HepG2 (cell line): ENCODE results near the gene ARHGEF39. TPM values are rescaled to one million over a fixed set of nuclear protein-coding genes. Genes with fewer than 3 reads are reported as not detected.
A peak's percentile ranks its signal among the peaks of the same experiment; 100 is the strongest.

ENCODE experiments used
- ATAC-seq: fragments of 200-7000 bp; cut with Tn5 transposase; 3 replicates; pipeline ENCODE4 v1.9.1; 2020; ENCODE audit warnings: mild to moderate bottlenecking, moderate library complexity
- BruUV-seq: library from RNA; stranded (reverse); fragments of 400-500 nt; replicated peaks from 2 replicates; lab custom pipeline; 2021; lab: Mats Ljungman, UMichigan
- CTCF ChIA-PET: fragments of 300-600 bp; formaldehyde crosslinking; extraction: SDS; loops from one replicate; lab custom pipeline; 2021; ENCODE audit warnings: low total read pairs, inconsistent platforms, low intra/inter-chr PET ratio; lab: Yijun Ruan, JAX
- POLR2A ChIA-PET: fragments of 350-600 bp; sonication (Branson Sonifier 250); formaldehyde crosslinking; loops from one replicate; lab custom pipeline; 2020; ENCODE audit warnings: antibody characterized with exemption, inconsistent platforms; lab: Yijun Ruan, JAX
- DNase-seq: peaks from one replicate; pipeline ENCODE4 v3.0.0-alpha.2; 2015; ENCODE audit warnings: low spot score
- FAIRE-seq: peaks from 3 replicates; lab custom pipeline; 2011; peaks lifted over from hg19 to GRCh38; lab: Jason Lieb, UNC
- H2AFZ ChIP-seq: one replicate; pipeline ENCODE4 v1.6.1; 2011; ENCODE audit warnings: low read length, inconsistent platforms
- H3K27ac ChIP-seq: fragments of 300-600 bp; 3 replicates; pipeline ENCODE4 v1.8.0; 2011; ENCODE audit warnings: mixed run types, mild to moderate bottlenecking, mixed read lengths, low read length, inconsistent platforms; ENCODE audit not compliant: insufficient read depth; ENCODE audit errors: extremely low read length
- H3K27me3 ChIP-seq, 2 experiments: fragments of 200-600 bp in 1 of 2; 2 replicates in 1 of 2; 3 replicates in 1 of 2; pipeline versions ENCODE4 v1.6.0 to v1.8.0; 2011; ENCODE audit warnings: low read length in 2 of 2, mild to moderate bottlenecking in 2 of 2, moderate library complexity in 2 of 2, inconsistent platforms in 1 of 2; ENCODE audit not compliant: insufficient read depth in 2 of 2, control insufficient read depth in 1 of 2
- H3K36me3 ChIP-seq, 2 experiments: fragments of 200-600 bp in 1 of 2; replicated peaks in 1 of 2; 2 replicates in 1 of 2; 3 replicates in 1 of 2; pipeline versions ENCODE4 v1.5.1 to v1.8.0; 2011; ENCODE audit warnings: low read length in 2 of 2, inconsistent platforms in 1 of 2; ENCODE audit not compliant: insufficient read depth in 2 of 2, control insufficient read depth in 1 of 2
- H3K4me1 ChIP-seq: 2 replicates; pipeline ENCODE4 v1.5.1; 2012; ENCODE audit warnings: low read length, inconsistent platforms; ENCODE audit not compliant: insufficient read depth
- H3K4me2 ChIP-seq: 2 replicates; pipeline ENCODE4 v1.6.0; 2011; ENCODE audit warnings: low read depth, low read length, inconsistent platforms
- H3K4me3 ChIP-seq, 3 experiments: fragments of 200-600 bp in 1 of 3; sonication (generic), shearing (Covaris generic) in 1 of 3; replicated peaks in 1 of 3; 2 replicates each; pipeline ENCODE4 v1.5.1; 2011 to 2016; ENCODE audit warnings: low read length in 3 of 3, inconsistent platforms in 2 of 3, low read depth in 2 of 3, mild to moderate bottlenecking in 2 of 3, control low read depth in 1 of 3, mixed read lengths in 1 of 3; ENCODE audit not compliant: insufficient read depth in 1 of 3
- H3K79me2 ChIP-seq: one replicate; pipeline ENCODE4 v1.6.1; 2011; ENCODE audit warnings: low read length, inconsistent platforms; ENCODE audit not compliant: insufficient read depth
- H3K9ac ChIP-seq: 2 replicates; pipeline ENCODE4 v1.6.0; 2011; ENCODE audit warnings: mild to moderate bottlenecking, low read depth, low read length, inconsistent platforms; ENCODE audit not compliant: insufficient read depth
- H3K9me3 ChIP-seq: 2 replicates; pipeline ENCODE4 v1.5.1; 2012; ENCODE audit warnings: mild to moderate bottlenecking, low read length
- H4K20me1 ChIP-seq: 2 replicates; pipeline ENCODE4 v1.6.0; 2011; ENCODE audit warnings: inconsistent platforms, mild to moderate bottlenecking, low read length, moderate library complexity; ENCODE audit not compliant: insufficient read depth
- CAMTA2 ChIP-seq: sonication (generic); formaldehyde crosslinking; IDR thresholded peaks from 2 replicates; pipeline ENCODE4 v1.4.0; 2020; ENCODE audit warnings: mild to moderate bottlenecking, missing genetic modification reagents, borderline replicate concordance
- HNRNPH1 ChIP-seq: fragments of 200-400 bp; formaldehyde crosslinking; optimal IDR thresholded peaks from 2 replicates; pipeline ENCODE3; 2017; ENCODE audit warnings: mild to moderate bottlenecking, low read depth, low read length
- KDM3A ChIP-seq: IDR thresholded peaks from 2 replicates; pipeline ENCODE4 v1.6.1; 2018; ENCODE audit warnings: low read depth, missing compliant biosample characterization
- NR2F6 ChIP-seq, 2 experiments: IDR thresholded peaks; 2 replicates each; pipeline ENCODE4 v1.6.1; 2016; ENCODE audit warnings: antibody characterized with exemption in 1 of 2, mild to moderate bottlenecking in 1 of 2
- TAF1 ChIP-seq: sonication (generic); formaldehyde crosslinking; IDR thresholded peaks from 2 replicates; pipeline ENCODE4 v1.4.0; 2020; ENCODE audit warnings: missing genetic modification reagents
- ZFX ChIP-seq: sonication (generic); formaldehyde crosslinking; IDR thresholded peaks from 2 replicates; pipeline ENCODE4 v1.4.0; 2020; ENCODE audit warnings: mild to moderate bottlenecking, low read depth, missing genetic modification reagents, moderate library complexity
- ZMAT3 ChIP-seq: sonication (generic); formaldehyde crosslinking; conservative IDR thresholded peaks from 2 replicates; pipeline ENCODE4 v1.7.0; 2021; ENCODE audit warnings: missing genetic modification reagents
- ZNF136 ChIP-seq: sonication (generic); formaldehyde crosslinking; IDR thresholded peaks from 2 replicates; pipeline ENCODE4 v1.8.1; 2022; ENCODE audit warnings: low read depth, mild to moderate bottlenecking, moderate library complexity, missing genetic modification reagents
- ZNF260 ChIP-seq: sonication (generic); formaldehyde crosslinking; IDR thresholded peaks from 2 replicates; pipeline ENCODE4 v1.4.0; 2020; ENCODE audit warnings: missing genetic modification reagents, low read depth, mild to moderate bottlenecking, borderline replicate concordance
- ZNF431 ChIP-seq: sonication (generic); formaldehyde crosslinking; IDR thresholded peaks from 2 replicates; pipeline ENCODE4 v1.9.0; 2022; ENCODE audit warnings: missing genetic modification reagents, low read depth, mild to moderate bottlenecking, borderline replicate concordance
- ZNF441 ChIP-seq: sonication (generic); formaldehyde crosslinking; IDR thresholded peaks from 2 replicates; pipeline ENCODE4 v1.7.0; 2021; ENCODE audit warnings: missing genetic modification reagents, borderline replicate concordance
- ZNF543 ChIP-seq: sonication (generic); formaldehyde crosslinking; IDR thresholded peaks from 2 replicates; pipeline ENCODE4 v1.4.0; 2020; ENCODE audit warnings: mild to moderate bottlenecking, missing genetic modification reagents
- ZNF672 ChIP-seq: sonication (generic); formaldehyde crosslinking; IDR thresholded peaks from 2 replicates; pipeline ENCODE4 v1.8.1; 2022; ENCODE audit warnings: missing genetic modification reagents
- ZNF83 ChIP-seq: sonication (generic); formaldehyde crosslinking; IDR thresholded peaks from 2 replicates; pipeline ENCODE4 v1.4.0; 2020; ENCODE audit warnings: missing genetic modification reagents, mild to moderate bottlenecking, borderline replicate concordance
- WGBS: methylation state at CpG from one replicate; pipeline ENCODE4 v1.1.6; 2017; ENCODE audit warnings: low lambda C conversion rate; 5-methylcytosine and 5-hydroxymethylcytosine counted together
- in situ Hi-C: cut with HindIII; loops from 2 replicates; pipeline ENCODE4 v1.10.0; 2017; ENCODE audit warnings: low pct_unique_long_range_greater_than_20kb; ENCODE audit not compliant: extremely low pct_ligation_motif_present
- intact Hi-C: fragments of 100-400 bp; cut with micrococcal nuclease; formaldehyde crosslinking; loops from one replicate; pipeline ENCODE4 v1.10.0; 2022; ENCODE audit not compliant: unreplicated experiment
- polyA plus RNA-seq, 8 experiments: library from polyadenylated mRNA; depleted of rRNA in 3 of 8; stranded (reverse) in 7 of 8; unstranded in 1 of 8; fragments of >200 nt; fragmentation: Illumina TruSeq in 4 of 8; extraction: Trizol in 4 of 8; gene quantifications; 2 replicates each; pipeline versions ENCODE4 v1.2.1 to v1.2.3, GENCODE V29; 2011 to 2016; ENCODE audit warnings: low read depth in 4 of 8, missing spikeins in 1 of 8, mixed read lengths in 1 of 8; ENCODE audit not compliant: insufficient read depth in 1 of 8
- total RNA-seq, 5 experiments: library from RNA; depleted of rRNA; stranded (reverse); fragments of >200 nt; fragmentation: Illumina TruSeq; extraction: Trizol; gene quantifications; 2 replicates each; pipeline ENCODE4 v1.2.3, GENCODE V29; 2016; ENCODE audit warnings: low read depth in 1 of 5

The ARHGEF39 gene
- total and polyA plus RNA-seq, 2 of the 13 experiments (the other 11 are each of a cell fraction or from before 2014, with no cell fraction given) = 11.2 to 12.3 TPM

DNA sequence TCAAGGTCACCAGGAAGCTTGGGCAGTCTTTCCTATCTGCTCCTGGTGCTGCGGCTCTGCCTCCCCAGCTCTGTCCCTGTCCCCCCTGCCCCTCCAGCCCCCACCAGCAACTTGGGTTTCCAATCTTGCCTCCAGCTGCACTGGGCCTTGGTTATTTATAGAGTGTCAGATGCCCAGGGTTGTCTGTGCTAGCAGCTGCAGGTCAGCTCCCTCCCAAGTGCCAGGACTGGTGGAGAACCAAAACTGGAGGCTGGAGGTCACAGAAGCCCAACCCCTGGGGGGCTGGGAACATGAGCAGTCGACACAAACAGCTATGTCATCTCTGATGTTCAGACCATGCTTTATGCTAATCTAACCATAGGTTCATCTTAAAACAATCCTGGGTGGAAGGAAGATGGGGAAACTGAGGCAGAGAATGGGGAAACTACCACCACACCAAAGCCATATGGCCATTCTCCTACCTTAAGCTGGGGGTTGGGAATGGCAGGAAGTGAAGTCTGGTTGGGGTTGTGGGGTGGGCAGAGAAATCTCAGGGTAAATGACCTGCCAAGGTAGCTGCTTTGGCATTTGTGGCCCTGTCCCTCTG is 23.1 kb upstream of the ARHGEF39 start:
- H3K9me3 ChIP-seq = no peaks in the 10 kb centered on the region
- no peak for DNase-seq
- no peaks in the 10 kb centered on the region for H3K79me2 ChIP-seq
- H3K9ac ChIP-seq = no peak overlapping the region
- intact Hi-C loops = no loop called here
- no TSS peak for BruUV-seq
- in situ Hi-C loops = no loop called here
- no peaks in the 10 kb centered on the region for H3K36me3 ChIP-seq
- no peak for FAIRE-seq
- peaks cover 63% of the 10 kb centered on the region for H3K4me1 ChIP-seq
- WGBS = 89% methylated on average over 1 of the region's 2 CpGs
- no peak for TF ChIP-seq ZFX (CRISPR knock-in tag)
- TF ChIP-seq KDM3A (CRISPR knock-in tag) = no peak
- TF ChIP-seq HNRNPH1 = no peak
- no peak for TF ChIP-seq ZNF260 (CRISPR knock-in tag)
- TF ChIP-seq TAF1 (CRISPR knock-in tag) = no peak
- TF ChIP-seq ZNF543 (CRISPR knock-in tag) = no peak
- TF ChIP-seq ZNF83 (CRISPR knock-in tag) = no peak
- TF ChIP-seq ZNF136 (CRISPR knock-in tag) = no peak
- TF ChIP-seq ZNF672 (CRISPR knock-in tag) = no peak
- no peak for TF ChIP-seq NR2F6 (IDR thresholded peaks at IDR 0.05)
- no peak for TF ChIP-seq NR2F6 (CRISPR knock-in tag; IDR thresholded peaks at IDR 0.05)
- no peak for TF ChIP-seq CAMTA2
- no peak for TF ChIP-seq ZMAT3 (CRISPR knock-in tag)
- TF ChIP-seq ZNF441 (CRISPR knock-in tag) = no peak
- no peak for TF ChIP-seq ZNF431 (CRISPR knock-in tag)
- TF ChIP-seq, all 625 proteins: peak for 0
- peak overlapping the region; percentile 41; the same call in 1 of the 2 replicates for H3K4me2 ChIP-seq
- H3K4me3 ChIP-seq = no peak overlapping the region
- ChIA-PET POLR2A (interaction anchor here (0.7 to 6.1 kb wide), 5 partner anchors 7 to 29 kb away, joined by 3 to 68 read pairs (median 8); partner anchors contain the start of genes ARHGEF39, CCDC107 and RMRP), CTCF (no interaction called here)
- ATAC-seq = no peak
- H4K20me1 ChIP-seq = no peaks in the 10 kb centered on the region
- no peak overlapping the region for H2AFZ ChIP-seq
- H3K27me3 ChIP-seq = no peaks in the 10 kb centered on the region
- H3K27ac ChIP-seq = no peak overlapping the region
